ENCODE data around the gene ATP6V1G1.

- TF ChIP-seq FOXM1 (CRISPR knock-in tag; IDR thresholded peaks at IDR 0.05) (no peak), ZNF501 (CRISPR knock-in tag; IDR thresholded peaks at IDR 0.05) (no peak), ZNF317 (CRISPR knock-in tag; IDR thresholded peaks at IDR 0.05) (no peak), BRCA1 (CRISPR knock-in tag; IDR thresholded peaks at IDR 0.05) (no peak), PAX8 (CRISPR knock-in tag; IDR thresholded peaks at IDR 0.05; ENCODE audit: borderline replicate concordance) (no peak), SMARCC2 (IDR thresholded peaks at IDR 0.05) (no peak), EHMT2 (IDR thresholded peaks at IDR 0.05; ENCODE audit: borderline replicate concordance, low read depth, low read length) (no peak), HDAC1 (CRISPR knock-in tag; IDR thresholded peaks at IDR 0.05) (no peak), FOSL1 (CRISPR knock-in tag; IDR thresholded peaks at IDR 0.05; ENCODE audit: borderline replicate concordance) (no peak), BORCS8-MEF2B (CRISPR knock-in tag; IDR thresholded peaks at IDR 0.05) (no peak), CTCF (CRISPR knock-in tag; IDR thresholded peaks at IDR 0.05) (no peak)
Measured at GRCh38 chr9:114608525-114608796, 20.9 kb downstream of the ATP6V1G1 start.
